Transverse colon (tissue), 4 donors: Measurements from ENCODE around the gene VPS41.

Experiments
- CTCF ChIP-seq, 5 experiments: fragments of 200-600 bp in 3 of 5; fragments of 450-650 bp in 2 of 5; sonication (generic) in 3 of 5; IDR thresholded peaks; 1 replicate in 2 of 5; 2 replicates in 3 of 5; pipeline ENCODE4 v1.5.1; 2016 to 2017; ENCODE audit warnings: antibody characterized with exemption in 5 of 5, inconsistent platforms in 3 of 5, mild to moderate bottlenecking in 2 of 5, moderate library complexity in 1 of 5
- EP300 ChIP-seq: sonication (generic); formaldehyde crosslinking; IDR thresholded peaks from one replicate; pipeline ENCODE4 v1.6.1; 2017; ENCODE audit warnings: antibody characterized with exemption, low read depth
- POLR2A ChIP-seq: fragments of 450-650 bp; IDR thresholded peaks from one replicate; pipeline ENCODE4 v1.6.1; 2016; ENCODE audit warnings: antibody characterized with exemption, mild to moderate bottlenecking, moderate library complexity
- POLR2AphosphoS5 ChIP-seq, 3 donors: sonication (generic); formaldehyde crosslinking; IDR thresholded peaks; one replicate each; pipeline ENCODE4 v1.6.1; 2016; ENCODE audit warnings: antibody characterized with exemption in 3 of 3

GRCh38 chr7:38833329-38833728, 75.7 kb downstream of the VPS41 start:
- TF ChIP-seq POLR2A = no peak
- no peak for TF ChIP-seq EP300
- TF ChIP-seq CTCF (IDR thresholded peaks at IDR 0.05) = no peak
- TF ChIP-seq POLR2AphosphoS5 (IDR thresholded peaks at IDR 0.05) = no peak
